Amygdala (tissue), 56 donors: ENCODE results near the gene ERC1.
"Not testable (repeated sequence)": the region's sequence is repeated elsewhere in the genome, so short reads cannot be mapped to it uniquely, and the experiment has no call there.

Experiments used
- DNase-seq, 56 donors: peaks; one replicate each; lab custom pipeline; 2025; lab: John Stamatoyannopoulos, UW

Gene ERC1

GRCh38 chr12:1309613-1310012 lies 318.6 kb downstream of the ERC1 start:
- no peak for DNase-seq

- no peak for DNase-seq
These were observed 319.6 kb downstream of the ERC1 start for GRCh38 chr12:1310653-1311052.

- no peak for DNase-seq
These were observed 320.1 kb downstream of the ERC1 start for GRCh38 chr12:1311145-1311544.

GRCh38 chr12:1313906-1314305 lies 322.9 kb downstream of the ERC1 start:
- no peak for DNase-seq

GRCh38 chr12:1314523-1314922 lies 323.5 kb downstream of the ERC1 start:
- DNase-seq = no peak

DNA sequence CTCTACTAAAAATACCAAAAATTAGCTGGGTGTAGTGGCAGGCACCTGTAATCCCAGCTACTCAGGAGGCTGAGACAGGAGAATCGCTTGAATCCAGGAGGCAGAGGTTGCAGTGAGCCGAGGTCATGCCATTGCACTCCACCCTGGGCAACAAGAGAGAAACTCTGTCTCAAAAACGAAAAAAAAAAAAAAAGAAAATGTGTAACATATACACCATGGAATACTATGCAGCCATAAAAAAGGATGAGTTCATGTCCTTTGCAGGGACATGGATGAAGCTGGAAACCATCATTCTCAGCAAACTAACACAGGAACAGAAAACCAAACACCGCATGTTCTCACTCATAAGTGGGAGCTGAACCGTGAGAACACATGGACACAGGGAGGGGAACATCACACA lies 326.0 kb downstream of the ERC1 start:
- DNase-seq = not testable (repeated sequence)

DNA sequence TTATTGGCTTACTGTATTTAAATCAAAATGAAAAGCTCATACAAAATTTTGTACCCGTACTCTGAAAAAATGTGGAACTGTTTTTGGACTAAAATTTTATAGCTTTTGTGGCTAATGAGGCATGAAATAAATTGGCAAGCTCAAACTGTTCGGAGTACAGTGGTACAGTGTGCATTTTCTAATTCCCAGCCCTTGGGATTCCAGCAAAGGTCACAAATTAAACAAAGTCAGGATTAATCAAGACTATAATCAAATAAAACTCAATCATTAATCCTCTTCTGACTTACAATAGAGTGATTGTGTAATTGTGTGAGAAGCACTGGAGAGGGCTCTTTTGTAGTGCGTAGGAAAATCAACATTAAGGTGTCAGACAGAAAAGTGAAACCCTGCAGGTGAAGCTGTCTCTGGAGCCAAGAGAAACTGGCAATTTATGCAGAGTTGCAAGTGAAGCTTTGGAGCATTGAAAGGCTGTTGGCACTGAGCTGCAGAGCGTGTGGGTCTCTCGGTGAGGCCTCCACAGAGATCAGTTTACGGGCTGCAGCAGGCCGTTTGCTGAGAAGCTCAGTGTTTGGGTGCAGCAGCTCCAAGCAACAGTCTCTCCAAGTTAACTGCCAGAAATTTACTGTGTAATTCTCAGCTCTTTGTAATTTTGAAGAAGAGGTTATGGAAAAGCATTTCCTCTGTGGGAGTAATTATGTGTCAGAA lies 327.5 kb downstream of the ERC1 start:
- peak in 30 of 56 donors; percentile 4 to 45 (median 16) for DNase-seq

- DNase-seq = no peak
These were observed 328.2 kb downstream of the ERC1 start for GRCh38 chr12:1319212-1319611.

GRCh38 chr12:1320021-1320420 lies 329.0 kb downstream of the ERC1 start:
- no peak for DNase-seq

DNA sequence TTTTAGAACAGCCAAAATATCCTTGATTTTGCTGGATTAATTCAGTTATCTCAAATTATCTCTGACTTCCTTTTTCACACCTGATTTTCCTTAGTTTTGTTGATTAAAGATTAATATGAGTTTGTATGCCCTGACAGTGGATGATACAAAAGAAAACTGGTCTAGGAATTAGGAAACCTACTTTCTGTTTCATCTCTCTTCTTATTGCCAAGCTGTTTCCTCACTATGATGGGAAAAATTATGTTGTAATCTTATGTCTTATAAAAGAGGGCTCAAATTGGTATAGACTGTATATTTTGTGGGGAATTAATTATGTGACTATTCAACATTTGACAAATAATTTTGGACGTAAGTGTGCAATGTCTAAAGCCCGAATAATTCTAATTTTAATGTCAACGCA lies 331.8 kb downstream of the ERC1 start:
- DNase-seq = no peak

- no peak for DNase-seq
These were observed 333.1 kb downstream of the ERC1 start for GRCh38 chr12:1324099-1324498.

DNA sequence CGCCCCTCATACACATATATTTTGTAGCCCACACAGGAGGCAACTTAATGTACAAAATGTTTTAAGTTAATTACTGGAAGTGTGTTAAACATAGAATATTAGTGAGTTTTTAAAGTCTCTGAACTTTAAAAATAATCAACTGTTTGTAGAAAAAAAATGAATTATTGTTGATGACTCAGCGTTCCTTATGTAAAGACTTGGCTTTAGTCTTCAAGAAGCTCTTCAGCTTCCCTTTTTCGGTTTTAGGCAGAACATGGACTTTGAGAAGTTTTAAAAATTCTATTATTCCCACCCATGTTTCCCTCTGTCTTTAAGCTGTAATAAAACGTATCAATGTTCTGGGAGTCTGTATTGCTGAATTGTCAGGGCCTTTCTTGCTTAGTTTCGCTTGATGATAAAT lies 333.9 kb downstream of the ERC1 start:
- no peak for DNase-seq

DNA sequence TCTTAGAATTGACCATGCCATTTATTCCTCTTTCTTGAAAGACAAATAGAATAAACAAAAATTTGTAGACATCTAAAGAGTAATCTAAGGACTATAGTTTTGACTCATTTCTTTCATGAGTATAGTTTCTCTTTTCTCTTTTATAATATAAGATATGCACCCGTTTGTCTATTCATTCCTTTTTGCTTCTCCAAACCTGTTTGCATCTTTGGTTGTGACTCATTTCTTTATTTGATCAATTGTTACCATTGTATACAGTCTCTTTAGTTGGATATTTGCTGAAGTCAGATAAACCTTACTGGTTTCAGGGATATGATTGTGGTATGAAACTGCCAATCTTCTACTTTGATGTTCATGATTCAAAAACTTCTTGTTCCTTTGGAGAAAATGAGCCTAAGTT lies 334.6 kb downstream of the ERC1 start:
- DNase-seq = no peak

GRCh38 chr12:1326258-1326657 lies 335.2 kb downstream of the ERC1 start:
- DNase-seq = no peak

- peak in 3 of 56 donors; percentile 3 to 9 (median 5) for DNase-seq
These were observed 337.4 kb downstream of the ERC1 start for GRCh38 chr12:1328391-1328790.

GRCh38 chr12:1329784-1330476 lies 338.9 kb downstream of the ERC1 start:
- DNase-seq = no peak

DNA sequence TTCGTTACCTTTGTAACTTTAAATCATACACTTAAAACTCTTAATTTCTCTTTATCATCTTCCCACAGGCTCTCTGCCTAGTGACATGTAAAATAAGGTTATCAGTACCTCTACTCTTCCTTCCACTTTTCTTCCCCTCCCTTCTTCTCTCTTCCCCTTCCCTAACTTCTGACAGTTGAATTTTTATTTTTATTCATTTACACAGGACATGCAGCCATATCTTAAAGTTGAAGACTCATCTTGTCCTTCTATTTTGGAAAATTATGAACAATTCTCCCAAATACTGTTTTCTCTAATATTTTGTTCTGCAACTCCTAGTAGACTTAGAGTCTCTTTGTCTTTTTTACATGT lies 339.4 kb downstream of the ERC1 start:
- no peak for DNase-seq

GRCh38 chr12:1332327-1332726 lies 341.3 kb downstream of the ERC1 start:
- no peak for DNase-seq

DNA sequence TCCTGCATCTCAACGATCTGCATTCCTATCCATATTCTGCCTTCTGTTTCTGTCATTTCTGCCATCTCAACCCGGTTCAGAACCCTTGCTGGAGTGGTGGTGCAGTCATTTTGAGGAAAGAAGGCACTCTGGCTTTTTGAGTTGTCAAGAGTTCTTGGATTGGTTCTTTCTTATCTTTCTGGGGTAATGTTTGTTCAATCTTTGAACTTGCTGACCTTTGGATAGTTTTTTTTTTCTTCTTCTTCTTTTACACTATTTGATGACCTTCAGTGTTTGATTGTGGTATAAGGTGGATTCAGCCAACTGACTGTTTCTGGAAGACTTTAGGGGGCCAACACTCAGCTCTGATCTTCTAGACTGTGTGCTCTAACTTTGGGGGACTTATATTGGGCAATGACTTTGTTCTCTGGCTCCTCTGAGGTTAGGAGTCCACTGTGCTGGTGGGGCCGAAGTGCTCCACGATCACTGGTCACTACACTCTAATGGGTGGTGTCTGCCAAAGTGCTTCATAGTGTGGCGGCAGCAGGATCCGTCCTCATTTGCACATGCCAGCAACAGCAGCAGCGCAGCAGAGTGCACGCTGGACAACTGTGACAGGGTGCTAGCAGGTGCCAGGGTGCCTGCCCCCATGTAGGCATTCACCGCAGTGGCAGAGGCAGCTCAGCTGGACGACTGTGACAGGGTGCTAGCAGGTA lies 347.6 kb downstream of the ERC1 start:
- no peak for DNase-seq

DNA sequence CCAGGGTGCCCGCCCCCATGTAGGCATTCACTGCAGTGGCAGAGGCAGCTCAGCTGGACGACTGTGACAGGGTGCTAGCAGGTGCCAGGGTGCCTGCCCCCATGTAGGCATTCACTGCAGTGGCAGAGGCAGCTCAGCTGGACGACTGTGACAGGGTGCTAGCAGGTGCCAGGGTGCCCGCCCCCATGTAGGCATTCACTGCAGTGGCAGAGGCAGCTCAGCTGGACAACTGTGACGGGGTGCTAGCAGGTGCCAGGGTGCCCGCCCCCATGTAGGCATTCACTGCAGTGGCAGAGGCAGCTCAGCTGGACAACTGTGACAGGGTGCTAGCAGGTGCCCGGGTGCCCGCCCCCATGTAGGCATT lies 348.1 kb downstream of the ERC1 start:
- not testable (repeated sequence) for DNase-seq

GRCh38 chr12:1339618-1340319 lies 348.7 kb downstream of the ERC1 start:
- DNase-seq = no peak
